GM12875 (cell line): ENCODE results near the gene PRDX1.
"Not testable (repeated sequence)": the region's sequence is repeated elsewhere in the genome, so short reads cannot be mapped to it uniquely, and the experiment has no call there.

ENCODE experiments used
- H3K4me3 ChIP-seq: one replicate; pipeline ENCODE4 v1.5.1; 2011; ENCODE audit warnings: low read depth, low read length, control low read depth
- TF ChIP-seq, protein P1 (sequence below): IDR thresholded peaks from 2 replicates; pipeline ENCODE4 v1.5.1; 2011; ENCODE audit warnings: low read depth, mild to moderate bottlenecking, control low read depth, inconsistent platforms, low read length, moderate library complexity, borderline replicate concordance; ENCODE audit not compliant: insufficient read depth

PRDX1 gene

GRCh38 chr1:45488666-45489377 lies 32.9 kb downstream of the PRDX1 start:
- TF ChIP-seq, protein P1, sequence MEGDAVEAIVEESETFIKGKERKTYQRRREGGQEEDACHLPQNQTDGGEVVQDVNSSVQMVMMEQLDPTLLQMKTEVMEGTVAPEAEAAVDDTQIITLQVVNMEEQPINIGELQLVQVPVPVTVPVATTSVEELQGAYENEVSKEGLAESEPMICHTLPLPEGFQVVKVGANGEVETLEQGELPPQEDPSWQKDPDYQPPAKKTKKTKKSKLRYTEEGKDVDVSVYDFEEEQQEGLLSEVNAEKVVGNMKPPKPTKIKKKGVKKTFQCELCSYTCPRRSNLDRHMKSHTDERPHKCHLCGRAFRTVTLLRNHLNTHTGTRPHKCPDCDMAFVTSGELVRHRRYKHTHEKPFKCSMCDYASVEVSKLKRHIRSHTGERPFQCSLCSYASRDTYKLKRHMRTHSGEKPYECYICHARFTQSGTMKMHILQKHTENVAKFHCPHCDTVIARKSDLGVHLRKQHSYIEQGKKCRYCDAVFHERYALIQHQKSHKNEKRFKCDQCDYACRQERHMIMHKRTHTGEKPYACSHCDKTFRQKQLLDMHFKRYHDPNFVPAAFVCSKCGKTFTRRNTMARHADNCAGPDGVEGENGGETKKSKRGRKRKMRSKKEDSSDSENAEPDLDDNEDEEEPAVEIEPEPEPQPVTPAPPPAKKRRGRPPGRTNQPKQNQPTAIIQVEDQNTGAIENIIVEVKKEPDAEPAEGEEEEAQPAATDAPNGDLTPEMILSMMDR = no peak
- H3K4me3 ChIP-seq = no peak overlapping the region

GRCh38 chr1:45485949-45486348 lies 35.7 kb downstream of the PRDX1 start:
- H3K4me3 ChIP-seq = no peak overlapping the region
- TF ChIP-seq, protein P1 = no peak

GRCh38 chr1:45479039-45479748 lies 42.5 kb downstream of the PRDX1 start:
- TF ChIP-seq, protein P1 = no peak
- no peak overlapping the region for H3K4me3 ChIP-seq

DNA sequence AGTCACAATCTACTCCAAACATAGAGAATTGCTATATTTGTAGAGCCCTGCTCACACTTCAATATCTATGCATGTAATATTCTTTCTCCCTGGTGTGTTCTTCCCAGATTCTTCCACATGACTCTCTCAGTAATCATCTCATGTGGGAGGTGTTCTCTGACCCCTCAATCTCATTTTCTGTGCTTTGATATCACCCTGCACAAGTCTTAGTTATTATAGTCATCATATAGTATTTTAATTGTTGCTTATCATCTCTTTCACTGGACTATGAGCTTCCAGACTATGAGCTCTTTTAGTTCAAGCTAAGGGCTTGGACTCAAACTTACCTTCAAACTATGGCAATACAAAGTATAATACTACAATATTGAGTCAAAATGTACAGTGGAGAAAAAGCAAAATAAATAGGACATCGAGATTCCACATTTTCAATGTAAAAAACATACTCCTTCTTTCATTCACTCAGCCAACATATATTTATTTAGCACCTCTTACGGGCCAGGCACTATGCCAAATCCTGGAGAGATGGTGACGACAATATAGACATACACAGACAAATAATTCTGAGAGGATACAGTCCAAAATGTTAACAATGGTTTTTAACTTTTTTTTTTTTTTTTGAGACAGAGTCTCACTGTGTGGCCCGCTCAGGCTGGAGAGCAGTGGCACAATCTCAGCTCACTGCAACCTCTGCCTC lies 43.4 kb downstream of the PRDX1 start:
- TF ChIP-seq, protein P1 = no peak
- no peak overlapping the region for H3K4me3 ChIP-seq

- TF ChIP-seq, protein P1 = no peak
- H3K4me3 ChIP-seq = no peak overlapping the region
Measured at GRCh38 chr1:45477646-45478045, 44.0 kb downstream of the PRDX1 start.

DNA sequence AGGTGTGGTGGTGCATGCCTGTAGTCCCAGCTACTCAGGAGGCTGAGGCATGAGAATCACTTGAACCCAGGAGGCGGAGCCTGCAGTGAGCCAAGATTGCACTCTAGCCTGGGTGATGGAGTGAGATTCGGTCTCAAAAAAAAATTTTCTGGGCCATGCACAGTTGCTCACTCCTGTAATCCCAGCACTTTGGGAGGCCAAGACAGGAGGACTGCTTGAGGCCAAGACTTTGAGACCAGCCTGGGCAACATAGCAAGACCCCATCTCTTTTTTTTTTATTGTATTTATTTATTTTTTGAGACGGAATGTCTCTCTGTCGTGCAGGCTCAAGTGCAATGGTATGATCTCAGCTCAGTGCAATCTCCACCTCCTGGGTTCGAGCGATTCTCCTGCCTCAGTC lies 47.5 kb downstream of the PRDX1 start:
- not testable (repeated sequence) for H3K4me3 ChIP-seq

DNA sequence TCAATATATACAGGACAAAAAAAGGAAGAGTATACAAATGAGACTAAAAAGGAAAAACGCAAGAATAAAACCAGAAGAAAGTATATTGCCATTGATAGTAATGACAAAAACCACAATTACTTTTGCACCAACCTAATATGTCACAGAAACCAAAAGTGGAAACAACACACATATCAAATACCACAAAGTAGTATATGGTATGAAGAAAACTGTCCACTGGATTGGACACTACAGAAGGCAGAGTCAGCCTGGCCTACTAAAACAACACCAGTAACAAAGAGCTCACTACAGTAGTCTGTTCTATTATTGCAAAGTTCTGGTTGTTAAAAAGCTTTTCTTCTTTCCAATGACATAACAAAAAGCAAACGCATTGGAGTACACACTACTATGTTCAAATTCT lies 48.4 kb downstream of the PRDX1 start:
- TF ChIP-seq, protein P1 = no peak
- H3K4me3 ChIP-seq = no peak overlapping the region
